GM10248 (cell line): ENCODE measurements around the gene PGAP6.

ENCODE experiments used
- CTCF ChIA-PET: fragments of 300-600 bp; sonication (Branson Sonifier 250); formaldehyde crosslinking; extraction: SDS; loops from one replicate; lab custom pipeline; 2021; ENCODE audit warnings: antibody characterized with exemption; lab: Yijun Ruan, JAX
- POLR2A ChIA-PET: fragments of 350-650 bp; sonication (Branson Sonifier 250); formaldehyde crosslinking; extraction: SDS; loops from one replicate; lab custom pipeline; 2020; ENCODE audit warnings: antibody characterized with exemption; lab: Yijun Ruan, JAX
- DNase-seq: peaks from one replicate; pipeline ENCODE4 v3.0.0; 2012; ENCODE audit errors: extremely low spot score
- CTCF ChIP-seq: IDR thresholded peaks from 2 replicates; pipeline ENCODE4 v1.5.1; 2012; ENCODE audit warnings: mild to moderate bottlenecking, low read depth; ENCODE audit errors: extremely low read depth, missing control alignments, control extremely low read depth

The PGAP6 gene

GRCh38 chr16:322476-323143 lies 59.2 kb downstream of the PGAP6 start:
- no peak for TF ChIP-seq CTCF
- POLR2A ChIA-PET = no interaction called here
- no peak for DNase-seq
- CTCF ChIA-PET = interaction anchor here (1.2 kb wide), 1 partner anchor 21 kb away, joined by 3 read pairs; no protein-coding TSS in a partner anchor

DNA sequence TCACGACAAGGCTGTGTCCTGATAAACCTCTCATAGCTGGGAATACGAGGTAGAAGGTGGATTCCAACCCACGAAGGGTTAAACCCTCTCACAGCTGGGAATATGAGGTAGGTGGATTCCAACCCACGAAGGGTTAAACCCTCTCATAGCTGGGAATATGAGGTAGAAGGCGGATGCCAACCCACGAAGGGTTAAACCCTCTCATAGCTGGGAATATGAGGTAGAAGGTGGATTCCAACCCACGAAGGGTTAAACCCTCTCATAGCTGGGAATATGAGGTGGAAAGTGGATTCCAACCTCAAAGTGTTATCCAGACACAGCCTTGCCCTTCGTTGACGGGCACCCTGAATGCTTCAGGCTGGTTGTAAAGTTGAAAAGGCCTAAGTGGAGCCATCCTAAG lies 60.2 kb downstream of the PGAP6 start:
- CTCF ChIA-PET = interaction anchor here (0.7 to 1.1 kb wide), 2 partner anchors 12 to 20 kb away, joined by 4 to 7 read pairs; no protein-coding TSS in a partner anchor

More for the DNA sequence above, 60.2 kb downstream of the PGAP6 start:
- POLR2A ChIA-PET = no interaction called here
- DNase-seq = no peak
- TF ChIP-seq CTCF = no peak
